HepG2 (cell line): Measurements from ENCODE around the gene GPC3.

Experiments
- CSRNP1 ChIP-seq: sonication (generic); formaldehyde crosslinking; IDR thresholded peaks from 2 replicates; pipeline ENCODE4 v1.8.1; 2023; ENCODE audit warnings: mild to moderate bottlenecking, missing genetic modification reagents
- FOXP4 ChIP-seq: sonication (generic); formaldehyde crosslinking; IDR thresholded peaks from 2 replicates; pipeline ENCODE4 v1.4.0; 2020; ENCODE audit warnings: missing genetic modification reagents
- HMGXB4 ChIP-seq, 2 experiments: sonication (generic) in 1 of 2; formaldehyde crosslinking in 1 of 2; IDR thresholded peaks; 2 replicates each; pipeline versions ENCODE4 v1.4.0 to v1.6.1; 2018 to 2020; ENCODE audit warnings: missing genetic modification reagents in 2 of 2, borderline replicate concordance in 1 of 2, low read depth in 1 of 2, mild to moderate bottlenecking in 1 of 2, missing biosample characterization in 1 of 2
- JUN ChIP-seq: sonication (generic); formaldehyde crosslinking; IDR thresholded peaks from 2 replicates; pipeline ENCODE4 v1.4.0; 2020; ENCODE audit warnings: mild to moderate bottlenecking, missing genetic modification reagents
- JUNB ChIP-seq: sonication (generic); formaldehyde crosslinking; IDR thresholded peaks from 2 replicates; pipeline ENCODE4 v1.8.0; 2022; ENCODE audit warnings: missing genetic modification reagents, mild to moderate bottlenecking, borderline replicate concordance
- KLF9 ChIP-seq: IDR thresholded peaks from 2 replicates; pipeline ENCODE4 v1.6.1; 2016; ENCODE audit warnings: low read depth
- MED8 ChIP-seq: sonication (generic); formaldehyde crosslinking; IDR thresholded peaks from 2 replicates; pipeline ENCODE4 v1.8.1; 2023; ENCODE audit warnings: mild to moderate bottlenecking, missing genetic modification reagents; ENCODE audit not compliant: insufficient replicate concordance
- NR2C2 ChIP-seq: sonication (generic); formaldehyde crosslinking; IDR thresholded peaks from 2 replicates; pipeline ENCODE4 v1.4.0; 2020; ENCODE audit warnings: missing genetic modification reagents, mild to moderate bottlenecking, moderate library complexity, borderline replicate concordance
- SKIL ChIP-seq: sonication (generic); formaldehyde crosslinking; IDR thresholded peaks from 2 replicates; pipeline ENCODE4 v1.8.0; 2022; ENCODE audit warnings: missing genetic modification reagents, mild to moderate bottlenecking, moderate library complexity, borderline replicate concordance
- TAF1 ChIP-seq: sonication (generic); formaldehyde crosslinking; IDR thresholded peaks from 2 replicates; pipeline ENCODE4 v1.4.0; 2020; ENCODE audit warnings: missing genetic modification reagents
- ZNF24 ChIP-seq: fragments of 450-650 bp; IDR thresholded peaks from 2 replicates; pipeline ENCODE4 v1.6.1; 2017; ENCODE audit warnings: antibody characterized with exemption, mild to moderate bottlenecking

- no peak for TF ChIP-seq ZNF24
- TF ChIP-seq CSRNP1 (CRISPR knock-in tag), result no peak
- TF ChIP-seq FOXP4 (CRISPR knock-in tag), result no peak
- no peak for TF ChIP-seq JUNB (CRISPR knock-in tag)
- TF ChIP-seq SKIL (CRISPR knock-in tag), result no peak
- TF ChIP-seq JUN (CRISPR knock-in tag), result no peak
- no peak for TF ChIP-seq KLF9 (CRISPR knock-in tag)
- TF ChIP-seq NR2C2 (CRISPR knock-in tag), result no peak
- no peak for TF ChIP-seq HMGXB4 (CRISPR knock-in tag; IDR thresholded peaks at IDR 0.05; ENCODE audit: borderline replicate concordance in 1 of 2, low read depth in 1 of 2)
- no peak for TF ChIP-seq MED8
- TF ChIP-seq TAF1 (CRISPR knock-in tag), result no peak
Observed at GRCh38 chrX:133947996-133948395, 37.4 kb downstream of the GPC3 start.
